ENCODE measurements around the gene LIPI.

DNA sequence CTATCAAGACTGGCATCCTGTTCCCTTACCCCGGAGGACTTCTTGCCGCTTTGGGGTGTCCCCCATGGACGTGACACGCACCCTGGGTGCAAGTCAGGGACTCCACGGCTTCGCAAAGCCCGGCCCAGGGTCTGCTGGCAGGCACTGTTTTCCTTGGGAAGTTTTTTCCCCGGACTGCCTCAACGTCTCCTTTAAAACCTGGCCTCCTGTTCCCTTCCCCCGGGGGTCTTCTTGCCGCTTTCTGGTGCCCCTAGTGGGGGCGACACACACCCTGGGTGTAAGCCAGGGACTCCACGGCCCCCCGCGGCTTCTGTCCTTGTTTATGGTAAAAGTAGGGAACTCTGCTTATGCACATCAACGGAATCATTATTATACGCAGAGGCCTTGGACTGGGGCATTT, 136.6 kb downstream of the LIPI start:
- TF ChIP-seq EZH2 (IDR thresholded peaks at IDR 0.05; ENCODE audit: low read length, missing control alignments), result no peak
- TF ChIP-seq, protein P1, sequence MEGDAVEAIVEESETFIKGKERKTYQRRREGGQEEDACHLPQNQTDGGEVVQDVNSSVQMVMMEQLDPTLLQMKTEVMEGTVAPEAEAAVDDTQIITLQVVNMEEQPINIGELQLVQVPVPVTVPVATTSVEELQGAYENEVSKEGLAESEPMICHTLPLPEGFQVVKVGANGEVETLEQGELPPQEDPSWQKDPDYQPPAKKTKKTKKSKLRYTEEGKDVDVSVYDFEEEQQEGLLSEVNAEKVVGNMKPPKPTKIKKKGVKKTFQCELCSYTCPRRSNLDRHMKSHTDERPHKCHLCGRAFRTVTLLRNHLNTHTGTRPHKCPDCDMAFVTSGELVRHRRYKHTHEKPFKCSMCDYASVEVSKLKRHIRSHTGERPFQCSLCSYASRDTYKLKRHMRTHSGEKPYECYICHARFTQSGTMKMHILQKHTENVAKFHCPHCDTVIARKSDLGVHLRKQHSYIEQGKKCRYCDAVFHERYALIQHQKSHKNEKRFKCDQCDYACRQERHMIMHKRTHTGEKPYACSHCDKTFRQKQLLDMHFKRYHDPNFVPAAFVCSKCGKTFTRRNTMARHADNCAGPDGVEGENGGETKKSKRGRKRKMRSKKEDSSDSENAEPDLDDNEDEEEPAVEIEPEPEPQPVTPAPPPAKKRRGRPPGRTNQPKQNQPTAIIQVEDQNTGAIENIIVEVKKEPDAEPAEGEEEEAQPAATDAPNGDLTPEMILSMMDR (conservative IDR thresholded peaks at IDR 0.05 in 1 of 2, IDR thresholded peaks at IDR 0.05 in 1 of 2; ENCODE audit: low read depth in 1 of 2, low read length in 2 of 2), result no peak

All from fibroblast of lung (primary cell).